ENCODE measurements around the gene CACNA2D3. TPM values are rescaled to one million over a fixed set of nuclear protein-coding genes. Genes with fewer than 3 reads are reported as not detected.

The CACNA2D3 gene
- total and polyA plus RNA-seq, 7 donors: 2.7 to 13.5 (median 9.0) TPM

GRCh38 chr3:54846119-54846518 lies 723.8 kb downstream of the CACNA2D3 start:
- TF ChIP-seq, protein P1, sequence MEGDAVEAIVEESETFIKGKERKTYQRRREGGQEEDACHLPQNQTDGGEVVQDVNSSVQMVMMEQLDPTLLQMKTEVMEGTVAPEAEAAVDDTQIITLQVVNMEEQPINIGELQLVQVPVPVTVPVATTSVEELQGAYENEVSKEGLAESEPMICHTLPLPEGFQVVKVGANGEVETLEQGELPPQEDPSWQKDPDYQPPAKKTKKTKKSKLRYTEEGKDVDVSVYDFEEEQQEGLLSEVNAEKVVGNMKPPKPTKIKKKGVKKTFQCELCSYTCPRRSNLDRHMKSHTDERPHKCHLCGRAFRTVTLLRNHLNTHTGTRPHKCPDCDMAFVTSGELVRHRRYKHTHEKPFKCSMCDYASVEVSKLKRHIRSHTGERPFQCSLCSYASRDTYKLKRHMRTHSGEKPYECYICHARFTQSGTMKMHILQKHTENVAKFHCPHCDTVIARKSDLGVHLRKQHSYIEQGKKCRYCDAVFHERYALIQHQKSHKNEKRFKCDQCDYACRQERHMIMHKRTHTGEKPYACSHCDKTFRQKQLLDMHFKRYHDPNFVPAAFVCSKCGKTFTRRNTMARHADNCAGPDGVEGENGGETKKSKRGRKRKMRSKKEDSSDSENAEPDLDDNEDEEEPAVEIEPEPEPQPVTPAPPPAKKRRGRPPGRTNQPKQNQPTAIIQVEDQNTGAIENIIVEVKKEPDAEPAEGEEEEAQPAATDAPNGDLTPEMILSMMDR (IDR thresholded peaks at IDR 0.05): no peak
- no peaks in the 10 kb centered on the region for H3K27me3 ChIP-seq (ENCODE audit: insufficient read depth in 3 of 3, low read length in 2 of 3)
- no peak overlapping the region for H3K27ac ChIP-seq
- 78 to 81% (median 81%) methylated on average over 4 of the region's 4 CpGs for WGBS, 3 donors
- intact Hi-C loops (cut with DNase I): no loop called here
- DNase-seq (no peak), ATAC-seq (no peak)
- H3K9me3 ChIP-seq: no peaks in the 10 kb centered on the region
- no peaks in the 10 kb centered on the region for H3K36me3 ChIP-seq (ENCODE audit: insufficient read depth in 1 of 2, low read depth in 1 of 2)
- no peaks in the 10 kb centered on the region for H3K4me1 ChIP-seq
- no peak overlapping the region for H3K4me3 ChIP-seq

- TF ChIP-seq, protein P1 (IDR thresholded peaks at IDR 0.05): no peak
- 94% methylated on average over 4 of the region's 4 CpGs for WGBS, 3 donors
- no peak for DNase-seq
- no peaks in the 10 kb centered on the region for H3K4me1 ChIP-seq
- H3K4me3 ChIP-seq: no peak overlapping the region
- no peaks in the 10 kb centered on the region for H3K9me3 ChIP-seq
- intact Hi-C loops (cut with DNase I): no loop called here
- ATAC-seq: no peak
- H3K36me3 ChIP-seq (ENCODE audit: insufficient read depth in 1 of 2, low read depth in 1 of 2): no peaks in the 10 kb centered on the region
- H3K27ac ChIP-seq: no peak overlapping the region
- H3K27me3 ChIP-seq (ENCODE audit: insufficient read depth in 3 of 3, low read length in 2 of 3): no peaks in the 10 kb centered on the region
Observed at GRCh38 chr3:54847361-54847760, 725.0 kb downstream of the CACNA2D3 start.

GRCh38 chr3:54849360-54849759 lies 727.0 kb downstream of the CACNA2D3 start:
- no peak for ATAC-seq
- no peak overlapping the region for H3K4me3 ChIP-seq
- peaks cover 4% of the 10 kb centered on the region for H3K4me1 ChIP-seq
- no peak overlapping the region for H3K27ac ChIP-seq
- H3K36me3 ChIP-seq (ENCODE audit: insufficient read depth in 1 of 2, low read depth in 1 of 2): no peaks in the 10 kb centered on the region
- intact Hi-C loops (cut with DNase I): no loop called here
- TF ChIP-seq, protein P1 (IDR thresholded peaks at IDR 0.05): no peak
- no peaks in the 10 kb centered on the region for H3K9me3 ChIP-seq
- WGBS, 3 donors: 37 to 61% (median 42%) methylated on average over 4 of the region's 4 CpGs
- no peak for DNase-seq
- no peaks in the 10 kb centered on the region for H3K27me3 ChIP-seq (ENCODE audit: insufficient read depth in 3 of 3, low read length in 2 of 3)

DNA sequence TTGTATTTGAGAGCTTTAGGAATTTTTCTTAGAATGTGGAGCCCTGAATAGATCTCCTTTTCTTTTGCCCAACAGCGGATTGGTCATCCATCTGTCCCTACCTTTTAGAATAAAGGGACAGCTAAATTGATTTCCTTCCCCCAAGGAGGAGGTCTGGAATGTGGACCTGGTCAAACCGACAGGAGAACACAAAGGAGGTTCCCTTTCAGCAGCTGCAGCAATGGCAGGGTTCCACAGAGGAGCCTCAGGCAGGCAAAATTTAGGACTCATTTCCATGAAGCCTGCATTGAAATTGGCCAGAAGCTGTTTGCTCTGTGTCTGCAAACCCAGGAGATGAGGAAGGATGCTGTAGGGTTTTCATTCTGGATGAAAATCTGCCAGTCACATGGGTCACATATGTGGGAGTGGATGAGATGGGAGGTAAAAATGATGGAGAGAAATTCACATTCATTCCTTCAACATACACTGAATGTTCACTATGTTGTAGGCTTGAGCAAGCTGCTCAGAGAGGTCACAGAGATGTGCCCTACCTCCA lies 728.2 kb downstream of the CACNA2D3 start:
- Histone ChIP-seq H3K9me3 (no peaks in the 10 kb centered on the region), H3K4me3 (no peak overlapping the region), H3K4me1 (peaks cover 4% of the 10 kb centered on the region), H3K27ac (no peak overlapping the region), H3K36me3 (ENCODE audit: insufficient read depth in 1 of 2, low read depth in 1 of 2) (no peaks in the 10 kb centered on the region), H3K27me3 (ENCODE audit: insufficient read depth in 3 of 3, low read length in 2 of 3) (no peaks in the 10 kb centered on the region)
- no peak for ATAC-seq
- intact Hi-C loops (cut with DNase I): loop anchor here (5.0 to 10.0 kb wide), 5 partner anchors 332 to 1404 kb away; partner anchors contain the start of gene WNT5A (in 1 of the 2)
- TF ChIP-seq, protein P1 (IDR thresholded peaks at IDR 0.05): no peak
- WGBS, 3 donors: 71 to 77% (median 75%) methylated on average over 2 of the region's 2 CpGs
- DNase-seq: no peak

All from psoas muscle (tissue), 8 donors.